ENCODE data around the gene ZNF474.

ZNF474 gene

GRCh38 chr5:122129306-122129705 lies at the start of gene ZNF474:
TSS of gene ZNF474 (plus strand) at chr5:122129546. CDS start at chr5:122151991, 22,445 bp downstream.
- no peak within 1 kb of the TSS for H3K27ac ChIP-seq (ENCODE audit: poor library complexity, severe bottlenecking)
- H3K4me3 ChIP-seq (ENCODE audit: severe bottlenecking): no peak within 1 kb of the TSS
- TF ChIP-seq CTCF (IDR thresholded peaks at IDR 0.05; ENCODE audit: poor library complexity, severe bottlenecking): no peak
- no peaks in the 10 kb centered on the region for H3K9me3 ChIP-seq (ENCODE audit: severe bottlenecking)
- H3K27me3 ChIP-seq (ENCODE audit: insufficient read depth, poor library complexity, severe bottlenecking): no peaks in the 10 kb centered on the region
- H3K4me1 ChIP-seq (ENCODE audit: insufficient read depth, poor library complexity, severe bottlenecking): no peaks in the 10 kb centered on the region
- ATAC-seq (ENCODE audit: low read depth) (peak; percentile 100), DNase-seq (ENCODE audit: low spot score) (peak; percentile 73)
- no peaks in the 10 kb centered on the region for H3K36me3 ChIP-seq (ENCODE audit: low read depth)

- Histone ChIP-seq H3K9me3 (ENCODE audit: severe bottlenecking) (no peaks in the 10 kb centered on the region), H3K27ac (ENCODE audit: poor library complexity, severe bottlenecking) (no peak overlapping the region), H3K4me3 (ENCODE audit: severe bottlenecking) (no peak overlapping the region), H3K36me3 (ENCODE audit: low read depth) (no peaks in the 10 kb centered on the region), H3K27me3 (ENCODE audit: insufficient read depth, poor library complexity, severe bottlenecking) (no peaks in the 10 kb centered on the region), H3K4me1 (ENCODE audit: insufficient read depth, poor library complexity, severe bottlenecking) (peaks cover 5% of the 10 kb centered on the region)
- DNase-seq (ENCODE audit: low spot score): no peak
- ATAC-seq (ENCODE audit: low read depth): no peak
- TF ChIP-seq CTCF (IDR thresholded peaks at IDR 0.05; ENCODE audit: poor library complexity, severe bottlenecking): no peak
Measured at GRCh38 chr5:122081541-122081940, 47.8 kb upstream of the ZNF474 start.

GRCh38 chr5:122083535-122083934 lies 45.8 kb upstream of the ZNF474 start:
- TF ChIP-seq CTCF (IDR thresholded peaks at IDR 0.05; ENCODE audit: poor library complexity, severe bottlenecking): no peak
- Histone ChIP-seq H3K9me3 (ENCODE audit: severe bottlenecking) (no peaks in the 10 kb centered on the region), H3K4me3 (ENCODE audit: severe bottlenecking) (no peak overlapping the region), H3K27ac (ENCODE audit: poor library complexity, severe bottlenecking) (no peak overlapping the region), H3K36me3 (ENCODE audit: low read depth) (no peaks in the 10 kb centered on the region), H3K4me1 (ENCODE audit: insufficient read depth, poor library complexity, severe bottlenecking) (peaks cover 5% of the 10 kb centered on the region), H3K27me3 (ENCODE audit: insufficient read depth, poor library complexity, severe bottlenecking) (no peaks in the 10 kb centered on the region)
- DNase-seq (ENCODE audit: low spot score) (no peak), ATAC-seq (ENCODE audit: low read depth) (no peak)

- Histone ChIP-seq H3K27ac (ENCODE audit: poor library complexity, severe bottlenecking) (no peak overlapping the region), H3K4me1 (ENCODE audit: insufficient read depth, poor library complexity, severe bottlenecking) (no peaks in the 10 kb centered on the region), H3K9me3 (ENCODE audit: severe bottlenecking) (no peaks in the 10 kb centered on the region), H3K4me3 (ENCODE audit: severe bottlenecking) (no peak overlapping the region), H3K36me3 (ENCODE audit: low read depth) (no peaks in the 10 kb centered on the region), H3K27me3 (ENCODE audit: insufficient read depth, poor library complexity, severe bottlenecking) (no peaks in the 10 kb centered on the region)
- ATAC-seq (ENCODE audit: low read depth) (no peak), DNase-seq (ENCODE audit: low spot score) (no peak)
- no peak for TF ChIP-seq CTCF (IDR thresholded peaks at IDR 0.05; ENCODE audit: poor library complexity, severe bottlenecking)
Measured at GRCh38 chr5:122085041-122085440, 44.3 kb upstream of the ZNF474 start.

GRCh38 chr5:122089096-122090013 lies 40.0 kb upstream of the ZNF474 start:
- Histone ChIP-seq H3K36me3 (ENCODE audit: low read depth) (no peaks in the 10 kb centered on the region), H3K4me1 (ENCODE audit: insufficient read depth, poor library complexity, severe bottlenecking) (no peaks in the 10 kb centered on the region), H3K4me3 (ENCODE audit: severe bottlenecking) (no peak overlapping the region), H3K27ac (ENCODE audit: poor library complexity, severe bottlenecking) (no peak overlapping the region), H3K27me3 (ENCODE audit: insufficient read depth, poor library complexity, severe bottlenecking) (no peaks in the 10 kb centered on the region), H3K9me3 (ENCODE audit: severe bottlenecking) (no peaks in the 10 kb centered on the region)
- DNase-seq (ENCODE audit: low spot score): no peak
- ATAC-seq (ENCODE audit: low read depth): no peak
- no peak for TF ChIP-seq CTCF (IDR thresholded peaks at IDR 0.05; ENCODE audit: poor library complexity, severe bottlenecking)
